ENCODE results near the gene DLX1.
"Not testable (repeated sequence)": the region's sequence is repeated elsewhere in the genome, so short reads cannot be mapped to it uniquely, and the experiment has no call there.

The DLX1 gene

DNA sequence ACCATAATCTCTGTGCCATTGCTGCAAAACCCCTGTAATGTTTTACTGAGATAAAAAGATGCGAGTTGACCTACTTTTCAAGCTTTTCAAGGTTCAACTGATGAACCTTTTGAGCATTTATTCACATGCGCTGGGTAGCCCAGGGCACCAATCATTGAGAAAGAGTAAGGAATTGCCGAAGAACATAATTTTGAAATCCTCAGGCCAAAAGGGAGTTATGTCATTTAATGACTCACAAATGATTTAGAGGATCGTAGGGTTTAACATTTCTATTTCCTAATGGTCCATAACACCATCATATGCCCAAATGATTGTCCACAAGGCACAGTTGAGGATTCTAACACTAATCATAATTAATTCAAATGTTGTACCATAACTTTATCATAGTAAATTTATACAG is 20.2 kb upstream of the DLX1 start:
- DNase-seq (ENCODE audit: low read depth in 3 of 3) = no peak

DNA sequence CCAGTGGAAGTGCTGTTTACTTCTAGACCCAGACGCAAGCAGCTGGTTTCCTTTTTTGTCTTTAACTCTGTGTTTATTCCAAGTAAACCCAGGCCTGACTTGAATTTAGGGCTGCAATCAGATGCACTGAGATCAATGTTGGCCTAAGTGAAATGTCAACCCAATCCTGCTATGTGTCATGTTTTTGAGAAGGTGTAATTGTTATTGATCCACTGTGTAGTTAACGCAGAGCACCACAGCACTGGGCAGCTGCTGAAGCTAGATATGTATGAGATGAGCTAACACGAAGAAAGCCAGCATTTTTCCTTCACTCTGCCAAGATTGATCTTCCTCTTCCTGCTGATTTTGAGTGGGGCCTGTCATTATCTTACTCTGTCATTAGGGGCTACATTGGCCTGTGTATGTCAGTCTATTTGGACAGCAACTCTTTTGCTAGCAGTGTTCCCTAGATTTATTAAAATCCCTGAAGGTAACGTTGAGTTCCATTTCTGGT is 18.9 kb upstream of the DLX1 start:
- DNase-seq (ENCODE audit: low read depth in 3 of 3) = no peak

- DNase-seq (ENCODE audit: low read depth in 3 of 3) = not testable (repeated sequence)
These were observed 17.4 kb upstream of the DLX1 start for GRCh38 chr2:172067905-172068304.

DNA sequence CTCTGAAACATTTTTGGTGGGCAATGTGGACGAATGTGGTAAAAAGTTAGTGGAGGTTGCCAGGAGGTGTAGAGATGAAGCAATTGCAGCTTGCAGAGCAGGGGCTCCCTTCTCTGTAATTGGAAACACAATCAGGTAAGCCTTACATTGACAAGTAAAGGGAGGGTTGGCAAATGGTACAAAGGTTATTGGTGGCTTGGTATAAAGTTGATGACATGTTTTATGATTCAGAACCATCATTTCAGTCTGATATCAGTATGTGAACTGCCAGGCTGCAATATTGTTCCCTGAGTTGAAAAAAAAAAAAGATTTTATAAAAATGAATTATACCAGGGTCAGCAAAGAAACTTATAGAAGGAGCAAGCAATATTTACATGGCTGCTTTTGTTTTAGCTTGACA is 14.4 kb upstream of the DLX1 start:
- DNase-seq (ENCODE audit: low read depth in 3 of 3) = no peak

DNA sequence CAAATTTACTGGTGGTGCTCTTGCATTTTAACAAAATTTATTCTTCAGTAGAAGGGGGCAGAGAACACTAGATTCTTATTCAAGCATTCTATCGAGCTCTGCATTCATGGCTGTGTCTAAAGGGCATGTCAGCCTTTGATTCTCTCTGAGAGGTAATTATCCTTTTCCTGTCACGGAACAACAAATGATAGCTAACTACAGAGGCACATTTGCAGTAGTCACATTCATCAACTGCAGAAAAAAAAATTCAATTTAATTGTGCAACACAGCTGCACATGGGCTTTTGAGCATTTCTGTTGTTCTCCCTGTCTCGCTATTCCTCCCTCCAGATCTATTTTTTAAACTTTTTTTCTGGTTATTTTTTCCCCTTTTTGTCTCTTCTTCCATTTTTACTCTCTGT is 13.0 kb upstream of the DLX1 start:
- no peak for DNase-seq (ENCODE audit: low read depth in 3 of 3)

GRCh38 chr2:172072706-172073105 is 12.6 kb upstream of the DLX1 start:
- no peak for DNase-seq (ENCODE audit: low read depth in 3 of 3)

- no peak for DNase-seq (ENCODE audit: low read depth in 3 of 3)
These were observed 11.8 kb upstream of the DLX1 start for GRCh38 chr2:172073518-172073917.

GRCh38 chr2:172074254-172074653 is 11.1 kb upstream of the DLX1 start:
- DNase-seq (ENCODE audit: low read depth in 3 of 3) = no peak

DNA sequence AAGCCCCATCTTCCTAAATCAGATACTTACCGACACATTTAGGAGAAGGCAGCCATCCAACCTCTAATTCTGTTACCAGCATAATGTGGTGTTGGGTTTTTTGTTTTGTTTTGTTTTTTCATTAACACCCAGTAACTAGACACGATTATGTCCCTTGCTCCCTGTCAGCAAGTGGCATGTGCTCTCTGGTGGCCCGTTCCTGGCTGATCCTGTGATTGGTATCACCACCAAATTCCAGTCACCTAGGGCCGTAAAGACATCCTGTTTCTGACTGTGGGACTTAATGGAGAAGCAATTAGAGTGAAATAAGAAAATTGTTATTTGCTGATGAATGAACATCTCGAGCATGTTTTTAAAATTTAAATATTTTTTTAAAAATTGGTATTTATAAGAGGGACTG is 5.9 kb upstream of the DLX1 start:
- DNase-seq (ENCODE audit: low read depth in 3 of 3) = no peak

GRCh38 chr2:172079838-172080640 is 5.3 kb upstream of the DLX1 start:
- DNase-seq (ENCODE audit: low read depth in 3 of 3) = no peak

DNA sequence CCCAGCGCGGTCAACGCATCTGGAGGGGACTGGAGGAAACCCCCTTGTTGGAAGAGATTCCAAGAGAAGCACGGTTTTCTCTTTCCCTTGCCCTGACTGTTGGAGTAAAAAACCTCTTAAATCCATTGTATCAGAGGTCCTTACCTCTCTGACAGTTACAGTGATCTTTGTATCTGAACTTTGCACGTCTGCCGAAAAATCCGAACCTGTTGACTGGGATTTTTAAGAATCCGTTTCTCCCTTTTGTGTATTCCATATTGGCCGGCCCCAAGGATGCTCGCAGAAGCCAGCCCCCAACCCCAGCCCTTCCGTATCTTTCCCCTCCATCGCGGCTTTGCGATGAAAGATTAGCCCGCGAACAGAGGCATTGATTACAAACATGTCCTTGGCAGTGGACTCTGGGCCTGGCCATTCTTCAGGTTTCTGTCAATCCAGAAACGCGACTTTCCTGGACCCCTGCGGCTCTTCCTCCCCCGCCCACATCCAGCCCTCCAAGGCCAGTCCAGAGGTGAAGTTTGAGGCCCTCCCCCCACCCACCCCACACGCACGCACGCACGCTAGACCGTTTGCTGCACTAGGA is 4.6 kb upstream of the DLX1 start:
- no peak for DNase-seq (ENCODE audit: low read depth in 3 of 3)

- no peak for DNase-seq (ENCODE audit: low read depth in 3 of 3)
These were observed 3.9 kb upstream of the DLX1 start for GRCh38 chr2:172081221-172082022.

- DNase-seq (ENCODE audit: low read depth in 3 of 3) = no peak
These were observed 3.0 kb upstream of the DLX1 start for GRCh38 chr2:172082105-172082943.

GRCh38 chr2:172082944-172083627 is 2.2 kb upstream of the DLX1 start:
- DNase-seq (ENCODE audit: low read depth in 3 of 3) = no peak

GRCh38 chr2:172083628-172084394 is 1.5 kb upstream of the DLX1 start:
- no peak for DNase-seq (ENCODE audit: low read depth in 3 of 3)

- DNase-seq (ENCODE audit: low read depth in 3 of 3) = no peak
These were observed 987 bp upstream of the DLX1 start for GRCh38 chr2:172084395-172084644.

- peak in 1 of 3 experiments; percentile 65 for DNase-seq (ENCODE audit: low read depth in 3 of 3)
These were observed 455 bp upstream of the DLX1 start for GRCh38 chr2:172084645-172085459.

DNA sequence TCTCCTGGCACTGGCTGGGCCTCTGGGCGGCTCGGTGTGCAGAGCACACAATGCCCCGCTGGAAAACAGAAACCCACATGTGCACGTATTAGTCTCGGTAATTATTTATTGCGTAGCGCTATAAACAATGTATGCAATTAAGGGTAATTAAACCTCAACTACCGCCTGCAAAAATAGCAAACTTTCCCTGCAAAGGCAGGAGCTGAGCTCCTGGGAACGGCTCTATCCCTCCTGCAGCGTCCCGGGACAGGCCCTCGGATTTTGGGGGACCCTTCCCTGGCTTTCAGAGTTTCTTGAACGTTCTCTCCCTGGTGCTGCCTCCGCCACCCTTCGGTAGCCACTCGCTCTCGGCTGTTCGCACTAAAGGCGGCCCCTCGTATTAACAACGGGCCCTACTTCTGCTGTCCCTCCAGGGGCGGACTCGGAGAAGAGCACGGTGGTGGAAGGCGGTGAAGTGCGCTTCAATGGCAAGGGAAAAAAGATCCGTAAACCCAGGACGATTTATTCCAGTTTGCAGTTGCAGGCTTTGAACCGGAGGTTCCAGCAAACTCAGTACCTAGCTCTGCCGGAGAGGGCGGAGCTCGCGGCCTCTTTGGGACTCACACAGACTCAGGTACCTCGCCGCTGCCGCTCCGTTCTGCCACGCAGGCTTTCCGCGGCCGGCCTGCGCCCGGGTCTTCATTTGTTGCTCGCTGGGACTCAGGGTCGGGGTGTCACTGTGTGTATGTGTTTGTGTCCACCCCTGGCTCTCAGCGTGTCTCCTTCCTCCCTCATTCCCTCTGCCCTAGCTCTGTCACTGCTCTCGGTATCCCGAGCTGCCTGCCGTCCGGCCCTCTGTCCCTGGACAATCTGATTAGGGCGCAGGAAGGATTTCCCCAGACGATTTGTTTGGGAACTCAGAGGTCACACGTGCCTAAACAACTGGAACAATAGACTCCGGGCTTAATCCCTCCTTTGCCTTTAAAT is 1.2 kb downstream of the DLX1 start:
- peak in 1 of 3 experiments; percentile 58 for DNase-seq (ENCODE audit: low read depth in 3 of 3)
